Hepatocyte (in vitro differentiated cells): ENCODE data around the gene NOS1AP. TPM values are rescaled to one million over a fixed set of nuclear protein-coding genes. Genes with fewer than 3 reads are reported as not detected.

ENCODE experiments used
- DNase-seq: peaks from one replicate; pipeline ENCODE4 v3.0.0-alpha.2; 2016; ENCODE audit warnings: low spot score
- H2AFZ ChIP-seq: fragments of 200-600 bp; sonication (generic); 2 replicates; pipeline ENCODE4 v1.6.0; 2016; ENCODE audit warnings: antibody characterized with exemption, mild to moderate bottlenecking
- H3K27ac ChIP-seq: fragments of 200-600 bp; sonication (generic); 2 replicates; pipeline ENCODE4 v1.5.1; 2016; ENCODE audit warnings: mild to moderate bottlenecking
- H3K27me3 ChIP-seq: fragments of 200-600 bp; sonication (generic); 2 replicates; pipeline ENCODE4 v1.6.1; 2016
- H3K36me3 ChIP-seq: fragments of 200-600 bp; sonication (generic); replicated peaks from 2 replicates; pipeline ENCODE4 v1.5.1; 2016; ENCODE audit warnings: low read depth; ENCODE audit not compliant: insufficient read depth
- H3K4me1 ChIP-seq: fragments of 200-600 bp; sonication (generic); 2 replicates; pipeline ENCODE4 v1.5.1; 2016; ENCODE audit warnings: mild to moderate bottlenecking, moderate library complexity; ENCODE audit not compliant: insufficient read depth
- H3K4me2 ChIP-seq: fragments of 200-600 bp; sonication (generic); 2 replicates; pipeline ENCODE4 v1.6.0; 2016
- H3K4me3 ChIP-seq: fragments of 200-600 bp; sonication (generic); 2 replicates; pipeline ENCODE4 v1.5.1; 2016; ENCODE audit warnings: mild to moderate bottlenecking
- H3K79me2 ChIP-seq: fragments of 200-600 bp; sonication (generic); 2 replicates; pipeline ENCODE4 v1.6.0; 2017; ENCODE audit warnings: mild to moderate bottlenecking
- H3K9me2 ChIP-seq: fragments of 200-600 bp; sonication (generic); replicated peaks from 2 replicates; pipeline ENCODE4 v1.6.0; 2017; ENCODE audit warnings: mild to moderate bottlenecking; ENCODE audit not compliant: insufficient read depth
- H3K9me3 ChIP-seq: fragments of 200-600 bp; sonication (generic); 2 replicates; pipeline ENCODE4 v1.5.1; 2016; ENCODE audit warnings: low read depth, mild to moderate bottlenecking
- H4K20me1 ChIP-seq: fragments of 200-600 bp; sonication (generic); 2 replicates; pipeline ENCODE4 v1.6.0; 2016; ENCODE audit warnings: mild to moderate bottlenecking; ENCODE audit not compliant: insufficient read depth, poor library complexity, severe bottlenecking
- EZH2 ChIP-seq: fragments of 200-600 bp; sonication (generic); IDR thresholded peaks from 2 replicates; pipeline ENCODE4 v1.6.1; 2016; ENCODE audit warnings: antibody characterized with exemption, mild to moderate bottlenecking, borderline replicate concordance
- EZH2phosphoT487 ChIP-seq: fragments of 200-600 bp; sonication (generic); IDR thresholded peaks from one replicate; pipeline ENCODE4 v1.6.1; 2018; ENCODE audit warnings: antibody characterized with exemption, mild to moderate bottlenecking, low read depth, moderate library complexity; ENCODE audit not compliant: unreplicated experiment, severe bottlenecking
- WGBS: methylation state at CpG from one replicate; pipeline ENCODE4 v1.1.6; 2016; ENCODE audit warnings: low lambda C conversion rate; ENCODE audit errors: missing lambda C conversion rate; 5-methylcytosine and 5-hydroxymethylcytosine counted together
- polyA plus RNA-seq: library from polyadenylated mRNA; unstranded; fragments of >200 nt; fragmentation: Nextera tagmentation; extraction: Ambion mirVana; gene quantifications from 2 replicates; pipeline ENCODE4 v1.2.1, GENCODE V29; 2016
- total RNA-seq: library from RNA; depleted of rRNA; stranded (reverse); fragments of >200 nt; gene quantifications from 2 replicates; pipeline ENCODE4 v1.2.3, GENCODE V29; 2014
- TF ChIP-seq, protein P1 (sequence below): fragments of 200-600 bp; sonication (generic); IDR thresholded peaks from 2 replicates; pipeline ENCODE4 v1.5.1; 2016; ENCODE audit warnings: antibody characterized with exemption, mild to moderate bottlenecking; ENCODE audit not compliant: poor library complexity

Gene NOS1AP
- total and polyA plus RNA-seq, 2 experiments from 2014 or later, result 0.97 to 4.4 TPM

DNA sequence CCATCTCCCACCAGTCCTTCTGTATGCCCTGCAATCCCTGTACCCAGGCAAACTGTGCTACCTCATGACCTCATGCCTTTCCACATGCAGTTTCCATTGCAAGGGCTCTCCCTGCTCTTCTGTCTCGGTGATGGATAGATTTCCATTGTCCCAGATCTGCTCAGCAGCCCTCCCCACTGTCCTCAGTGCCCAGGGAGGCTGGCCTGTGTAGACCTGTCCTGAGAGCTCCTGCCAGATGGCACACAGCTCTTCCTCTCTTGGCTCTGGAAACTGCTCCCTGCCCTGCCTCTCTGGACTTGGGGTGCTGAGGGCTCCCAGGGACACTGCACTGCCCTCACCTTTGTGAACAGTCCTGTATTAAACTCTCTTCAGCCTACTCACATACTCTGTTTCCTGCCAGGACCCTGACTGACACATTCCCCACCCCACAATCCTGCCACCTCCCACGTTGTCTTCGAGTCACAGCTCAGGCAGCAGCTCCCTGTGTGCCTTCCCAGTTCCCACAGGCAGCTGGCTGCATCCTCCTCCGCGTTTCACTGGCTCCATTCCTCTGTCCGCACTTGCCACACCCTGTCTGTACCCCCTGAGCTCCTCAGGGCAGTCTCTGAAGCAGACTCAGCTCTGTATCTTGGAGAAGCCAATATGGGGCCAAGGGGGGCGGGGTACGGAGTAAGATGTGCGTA lies 250.1 kb downstream of the NOS1AP start:
- Histone ChIP-seq H3K36me3 (no peaks in the 10 kb centered on the region), H3K9me3 (no peaks in the 10 kb centered on the region), H3K27me3 (no peaks in the 10 kb centered on the region), H4K20me1 (no peaks in the 10 kb centered on the region), H3K27ac (no peak overlapping the region), H3K9me2 (no peaks in the 10 kb centered on the region), H3K79me2 (no peaks in the 10 kb centered on the region), H3K4me1 (peaks cover 23% of the 10 kb centered on the region), H3K4me2 (no peak overlapping the region), H2AFZ (no peak overlapping the region), H3K4me3 (no peak overlapping the region)
- 87% methylated on average over 9 of the region's 9 CpGs for WGBS
- DNase-seq, result no peak
- TF ChIP-seq EZH2 (no peak), EZH2phosphoT487 (no peak)
- TF ChIP-seq, protein P1, sequence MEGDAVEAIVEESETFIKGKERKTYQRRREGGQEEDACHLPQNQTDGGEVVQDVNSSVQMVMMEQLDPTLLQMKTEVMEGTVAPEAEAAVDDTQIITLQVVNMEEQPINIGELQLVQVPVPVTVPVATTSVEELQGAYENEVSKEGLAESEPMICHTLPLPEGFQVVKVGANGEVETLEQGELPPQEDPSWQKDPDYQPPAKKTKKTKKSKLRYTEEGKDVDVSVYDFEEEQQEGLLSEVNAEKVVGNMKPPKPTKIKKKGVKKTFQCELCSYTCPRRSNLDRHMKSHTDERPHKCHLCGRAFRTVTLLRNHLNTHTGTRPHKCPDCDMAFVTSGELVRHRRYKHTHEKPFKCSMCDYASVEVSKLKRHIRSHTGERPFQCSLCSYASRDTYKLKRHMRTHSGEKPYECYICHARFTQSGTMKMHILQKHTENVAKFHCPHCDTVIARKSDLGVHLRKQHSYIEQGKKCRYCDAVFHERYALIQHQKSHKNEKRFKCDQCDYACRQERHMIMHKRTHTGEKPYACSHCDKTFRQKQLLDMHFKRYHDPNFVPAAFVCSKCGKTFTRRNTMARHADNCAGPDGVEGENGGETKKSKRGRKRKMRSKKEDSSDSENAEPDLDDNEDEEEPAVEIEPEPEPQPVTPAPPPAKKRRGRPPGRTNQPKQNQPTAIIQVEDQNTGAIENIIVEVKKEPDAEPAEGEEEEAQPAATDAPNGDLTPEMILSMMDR, result no peak

DNA sequence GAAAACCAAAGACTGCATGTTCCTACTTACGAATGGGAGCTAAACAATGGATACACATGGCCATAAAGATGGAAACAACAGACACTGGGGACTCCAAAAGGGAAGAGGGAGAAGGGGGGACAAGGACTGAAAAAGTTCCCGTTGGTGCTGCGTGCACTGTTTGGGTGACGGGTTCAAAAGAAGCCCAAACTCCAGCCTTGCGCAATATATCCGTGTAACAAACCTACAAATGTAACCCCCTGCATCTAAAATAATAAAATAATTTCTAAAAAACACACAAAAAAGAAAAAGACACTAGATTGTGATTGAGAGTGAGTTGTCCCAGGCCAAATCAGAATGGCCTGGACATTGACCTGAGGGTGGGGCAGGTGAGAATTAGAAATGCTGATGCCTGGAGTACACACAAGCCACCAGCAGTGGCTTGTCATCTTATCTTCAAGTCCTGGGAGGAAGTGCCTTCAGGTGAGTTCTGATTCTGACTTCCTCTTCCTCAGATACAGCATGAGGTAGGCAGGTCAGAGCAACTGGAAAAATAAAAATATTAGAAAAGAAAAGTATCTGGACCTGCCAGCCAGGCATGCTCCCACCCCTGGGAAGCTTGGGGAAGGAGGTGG lies 252.4 kb downstream of the NOS1AP start:
- Histone ChIP-seq H3K79me2 (no peaks in the 10 kb centered on the region), H2AFZ (no peak overlapping the region), H3K4me2 (no peak overlapping the region), H3K9me2 (no peaks in the 10 kb centered on the region), H3K4me3 (no peak overlapping the region), H3K9me3 (no peaks in the 10 kb centered on the region), H3K27me3 (no peaks in the 10 kb centered on the region), H3K36me3 (no peaks in the 10 kb centered on the region), H3K4me1 (peaks cover 12% of the 10 kb centered on the region), H3K27ac (no peak overlapping the region), H4K20me1 (no peaks in the 10 kb centered on the region)
- no peak for TF ChIP-seq EZH2phosphoT487
- TF ChIP-seq EZH2, result no peak
- TF ChIP-seq, protein P1, result no peak
- WGBS, result 92% methylated on average over 6 of the region's 6 CpGs
- no peak for DNase-seq

DNA sequence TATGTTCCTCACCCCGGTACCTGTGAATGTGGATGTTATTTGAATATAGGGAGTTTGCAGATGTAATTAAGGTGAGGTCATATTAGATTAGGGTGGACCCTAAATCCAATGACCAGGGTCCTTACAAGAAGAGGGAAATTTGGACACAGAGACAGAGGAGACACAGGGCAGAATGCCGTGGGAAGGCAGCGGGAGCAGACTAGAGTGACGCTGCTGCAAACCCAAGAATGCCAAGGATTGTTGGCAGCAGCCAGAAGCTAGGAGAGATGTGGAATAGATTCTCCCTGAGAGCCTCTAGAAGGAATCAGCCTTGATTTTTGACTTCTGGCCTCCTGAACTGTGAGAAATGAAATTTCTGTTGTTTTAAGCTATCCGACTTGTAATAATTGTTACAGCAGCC lies 253.5 kb downstream of the NOS1AP start:
- Histone ChIP-seq H3K9me3 (no peaks in the 10 kb centered on the region), H2AFZ (no peak overlapping the region), H3K4me1 (peaks cover 3% of the 10 kb centered on the region), H3K4me3 (no peak overlapping the region), H3K9me2 (no peaks in the 10 kb centered on the region), H3K4me2 (no peak overlapping the region), H4K20me1 (no peaks in the 10 kb centered on the region), H3K27ac (no peak overlapping the region), H3K79me2 (no peaks in the 10 kb centered on the region), H3K27me3 (no peaks in the 10 kb centered on the region), H3K36me3 (no peaks in the 10 kb centered on the region)
- no peak for DNase-seq
- TF ChIP-seq, protein P1, result no peak
- no peak for TF ChIP-seq EZH2phosphoT487
- TF ChIP-seq EZH2, result no peak
- WGBS, result 93% methylated on average over 5 of the region's 5 CpGs
